OCI-LY1 (cell line): ENCODE measurements around the gene SLX4IP.

ENCODE experiments used
- H2AFZ ChIP-seq: fragments of 200-600 bp; sonication (generic), shearing (Covaris generic); 2 replicates; pipeline ENCODE4 v1.6.0; 2014; ENCODE audit warnings: antibody characterized with exemption, mild to moderate bottlenecking, low read length
- H3F3A ChIP-seq: fragments of 200-600 bp; sonication (generic), shearing (Covaris generic); 2 replicates; pipeline ENCODE4 v1.6.0; 2014; ENCODE audit warnings: mild to moderate bottlenecking, antibody characterized with exemption, low read length, moderate library complexity; ENCODE audit not compliant: insufficient read depth
- H3K27ac ChIP-seq: fragments of 200-600 bp; sonication (generic); 2 replicates; pipeline ENCODE4 v1.5.1; 2014; ENCODE audit warnings: low read length, mixed run types, mild to moderate bottlenecking, low read depth; ENCODE audit not compliant: poor library complexity, severe bottlenecking
- H3K27me3 ChIP-seq: fragments of 200-600 bp; sonication (generic); 2 replicates; pipeline ENCODE4 v1.6.0; 2014; ENCODE audit warnings: antibody characterized with exemption, mild to moderate bottlenecking, low read length, moderate library complexity; ENCODE audit not compliant: insufficient read depth
- H3K36me3 ChIP-seq: fragments of 200-600 bp; sonication (generic); 2 replicates; pipeline ENCODE4 v1.6.1; 2014; ENCODE audit warnings: mild to moderate bottlenecking, antibody characterized with exemption, low read length, moderate library complexity, mixed read lengths; ENCODE audit not compliant: insufficient read depth
- H3K4me1 ChIP-seq: fragments of 200-600 bp; sonication (generic); 2 replicates; pipeline ENCODE4 v1.5.1; 2014; ENCODE audit warnings: mild to moderate bottlenecking, low read length, moderate library complexity; ENCODE audit not compliant: insufficient read depth, severe bottlenecking
- H3K4me2 ChIP-seq: fragments of 200-600 bp; sonication (generic), shearing (Covaris generic); 2 replicates; pipeline ENCODE4 v1.6.1; 2014; ENCODE audit warnings: low read length
- H3K4me3 ChIP-seq: fragments of 200-600 bp; sonication (generic); 2 replicates; pipeline ENCODE4 v1.5.1; 2014; ENCODE audit warnings: low read length, low read depth, mild to moderate bottlenecking, mixed read lengths; ENCODE audit not compliant: poor library complexity, severe bottlenecking
- H3K79me2 ChIP-seq: fragments of 200-600 bp; shearing (Covaris generic); 2 replicates; pipeline ENCODE4 v1.6.1; 2016; ENCODE audit warnings: mixed run types, low read length, mixed read lengths; ENCODE audit not compliant: insufficient read depth
- H3K9ac ChIP-seq: fragments of 200-600 bp; sonication (generic), shearing (Covaris generic); 2 replicates; pipeline ENCODE4 v1.6.1; 2014; ENCODE audit warnings: mild to moderate bottlenecking, low read length, mixed read lengths
- H3K9me2 ChIP-seq: fragments of 200-600 bp; sonication (generic), shearing (Covaris generic); 2 replicates; pipeline ENCODE4 v1.6.1; 2014; ENCODE audit warnings: low read depth, mild to moderate bottlenecking, low read length, mixed read lengths
- H3K9me3 ChIP-seq: fragments of 200-600 bp; shearing (Covaris generic); 2 replicates; pipeline ENCODE4 v1.6.1; 2014; ENCODE audit warnings: low read length, mixed read lengths
- H4K20me1 ChIP-seq: fragments of 200-600 bp; sonication (generic), shearing (Covaris generic); 2 replicates; pipeline ENCODE4 v1.6.0; 2016; ENCODE audit warnings: mild to moderate bottlenecking, low read length; ENCODE audit not compliant: insufficient read depth
- CTCF ChIP-seq: fragments of 200-600 bp; sonication (generic), shearing (Covaris generic); IDR thresholded peaks from 2 replicates; pipeline ENCODE4 v1.5.1; 2017; ENCODE audit warnings: mild to moderate bottlenecking, antibody characterized with exemption, low read length, moderate library complexity, mixed read lengths
- EZH2 ChIP-seq: fragments of 200-600 bp; sonication (generic), shearing (Covaris generic); IDR thresholded peaks from 2 replicates; pipeline ENCODE4 v1.8.0; 2017; ENCODE audit warnings: borderline replicate concordance, mixed run types, mild to moderate bottlenecking, antibody characterized with exemption, low read length, moderate library complexity, mixed read lengths

The SLX4IP gene

GRCh38 chr20:10519361-10520046 lies 84.4 kb downstream of the SLX4IP start:
- Histone ChIP-seq H3K27ac (no peak overlapping the region), H3K27me3 (no peaks in the 10 kb centered on the region), H4K20me1 (no peaks in the 10 kb centered on the region), H2AFZ (no peak overlapping the region), H3F3A (no peaks in the 10 kb centered on the region), H3K4me1 (no peaks in the 10 kb centered on the region), H3K79me2 (no peaks in the 10 kb centered on the region), H3K9me3 (no peaks in the 10 kb centered on the region), H3K9me2 (no peaks in the 10 kb centered on the region), H3K36me3 (no peaks in the 10 kb centered on the region), H3K9ac (no peak overlapping the region), H3K4me2 (no peak overlapping the region), H3K4me3 (no peak overlapping the region)
- TF ChIP-seq EZH2, result no peak
- TF ChIP-seq CTCF, result no peak

DNA sequence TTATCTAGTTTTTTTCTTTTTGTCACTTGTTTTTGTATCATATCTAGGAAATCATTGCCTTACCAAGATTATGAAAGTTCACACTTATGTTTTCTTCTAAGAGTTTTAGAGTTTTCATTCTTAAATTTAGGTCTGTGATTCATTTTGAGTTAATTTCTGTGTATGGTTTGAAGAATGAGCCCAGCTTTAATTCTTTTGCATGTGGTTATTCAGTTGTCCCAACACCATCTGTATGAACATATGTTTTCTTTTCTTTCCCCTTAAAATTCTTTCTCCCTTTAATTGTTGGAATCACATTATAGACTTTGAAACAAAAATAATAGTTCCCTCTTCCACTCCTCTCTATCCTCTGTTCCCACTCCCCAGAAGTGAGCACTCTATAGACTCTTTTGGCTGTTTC lies 85.4 kb downstream of the SLX4IP start:
- no peaks in the 10 kb centered on the region for H3K79me2 ChIP-seq
- no peak overlapping the region for H3K4me2 ChIP-seq
- H3K9me2 ChIP-seq, result no peaks in the 10 kb centered on the region
- H3K4me3 ChIP-seq, result no peak overlapping the region
- H3K36me3 ChIP-seq, result no peaks in the 10 kb centered on the region
- no peaks in the 10 kb centered on the region for H3K27me3 ChIP-seq
- H3F3A ChIP-seq, result no peaks in the 10 kb centered on the region
- H3K9me3 ChIP-seq, result no peaks in the 10 kb centered on the region
- H3K4me1 ChIP-seq, result no peaks in the 10 kb centered on the region
- H3K9ac ChIP-seq, result no peak overlapping the region
- H2AFZ ChIP-seq, result no peak overlapping the region
- TF ChIP-seq CTCF (no peak), EZH2 (no peak)
- H3K27ac ChIP-seq, result no peak overlapping the region
- H4K20me1 ChIP-seq, result no peaks in the 10 kb centered on the region

DNA sequence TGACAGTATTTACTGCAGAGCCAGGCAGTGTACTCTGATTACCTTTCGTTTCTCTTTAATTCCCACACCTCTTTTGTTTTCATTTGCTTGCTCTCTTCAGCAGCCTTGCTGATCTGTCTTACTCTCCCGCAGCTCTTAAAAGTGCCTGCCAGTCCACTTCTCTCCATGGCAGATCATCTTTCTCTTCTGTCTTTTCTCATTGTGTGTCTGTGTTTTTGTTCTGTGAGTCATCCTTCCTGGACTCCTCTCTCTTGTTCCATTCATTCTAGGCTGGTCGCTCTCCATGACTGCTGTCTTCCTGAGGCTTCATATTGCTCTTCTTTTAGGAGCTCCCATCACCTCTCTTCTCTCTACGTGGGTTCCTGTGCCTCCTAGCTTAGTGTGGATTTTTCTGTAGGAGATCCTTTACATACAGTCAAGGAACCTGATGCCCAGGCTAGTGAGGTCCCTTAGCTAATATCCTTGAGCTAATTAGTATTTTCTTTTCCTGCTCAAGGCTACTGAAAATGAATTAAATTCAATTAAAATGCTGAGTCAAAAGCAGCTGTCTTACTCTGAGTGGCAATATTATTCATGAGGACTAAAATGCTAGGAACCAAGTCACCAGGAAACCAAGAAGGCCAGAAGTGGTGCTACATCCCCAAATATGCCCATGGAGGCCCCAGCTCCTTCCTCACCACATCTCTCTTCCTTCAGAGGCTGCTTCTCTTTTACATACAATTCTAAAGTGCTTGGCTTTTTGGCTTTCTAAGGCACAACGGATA lies 86.1 kb downstream of the SLX4IP start:
- no peaks in the 10 kb centered on the region for H4K20me1 ChIP-seq
- H3K9me2 ChIP-seq, result no peaks in the 10 kb centered on the region
- H3K4me3 ChIP-seq, result no peak overlapping the region
- H3K9ac ChIP-seq, result no peak overlapping the region
- no peaks in the 10 kb centered on the region for H3K79me2 ChIP-seq
- H3F3A ChIP-seq, result no peaks in the 10 kb centered on the region
- H3K27me3 ChIP-seq, result no peaks in the 10 kb centered on the region
- H3K36me3 ChIP-seq, result no peaks in the 10 kb centered on the region
- TF ChIP-seq CTCF, result no peak
- no peak for TF ChIP-seq EZH2
- H3K27ac ChIP-seq, result no peak overlapping the region
- no peak overlapping the region for H3K4me2 ChIP-seq
- no peaks in the 10 kb centered on the region for H3K4me1 ChIP-seq
- no peak overlapping the region for H2AFZ ChIP-seq
- H3K9me3 ChIP-seq, result no peaks in the 10 kb centered on the region
